NCI-H2196 (cell line): ENCODE measurements around the gene SMAD3.
A peak's percentile ranks its signal among the peaks of the same experiment; 100 is the strongest.

Source experiments
- DNase-seq: peaks from one replicate; lab custom pipeline; 2025; ENCODE audit not compliant: unreplicated experiment; lab: John Stamatoyannopoulos, UW

SMAD3 gene

DNA sequence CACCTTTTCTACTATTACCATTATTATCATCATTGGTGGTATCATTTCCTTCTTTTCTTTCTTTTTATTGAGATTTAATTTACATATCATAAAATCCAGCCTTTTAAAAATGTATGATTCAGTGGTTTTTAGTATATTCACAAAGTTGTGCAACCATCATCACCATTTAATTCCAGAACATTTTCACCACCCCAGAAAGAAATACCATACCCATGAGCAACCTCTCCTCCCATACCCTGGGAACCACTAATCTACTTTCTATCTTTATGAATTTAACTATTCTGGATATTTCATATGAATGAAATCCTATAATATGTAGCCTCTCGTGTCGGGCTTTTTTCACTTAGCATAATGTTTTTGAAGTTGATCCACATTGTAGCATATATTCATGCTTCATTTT lies 159.9 kb downstream of the SMAD3 start:
- no peak for DNase-seq

DNA sequence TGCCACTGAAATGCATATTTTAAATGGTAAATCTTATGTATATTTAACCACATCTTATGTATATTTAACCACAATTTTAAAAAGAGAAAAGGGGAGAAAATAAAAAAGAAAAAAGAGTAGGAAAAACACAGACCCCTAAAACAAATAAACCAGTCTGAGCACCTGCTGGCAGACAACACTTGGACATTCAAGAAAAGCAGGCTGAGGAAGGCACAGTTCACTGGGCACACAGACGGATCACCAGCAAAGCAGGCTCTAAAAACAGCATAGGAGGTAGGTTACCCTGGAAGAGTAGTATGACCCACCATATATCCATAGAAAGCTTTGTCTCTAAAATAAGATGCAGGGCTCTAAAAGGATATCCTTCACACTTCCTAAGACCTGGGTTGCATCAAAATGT lies 162.0 kb downstream of the SMAD3 start:
- no peak for DNase-seq

DNA sequence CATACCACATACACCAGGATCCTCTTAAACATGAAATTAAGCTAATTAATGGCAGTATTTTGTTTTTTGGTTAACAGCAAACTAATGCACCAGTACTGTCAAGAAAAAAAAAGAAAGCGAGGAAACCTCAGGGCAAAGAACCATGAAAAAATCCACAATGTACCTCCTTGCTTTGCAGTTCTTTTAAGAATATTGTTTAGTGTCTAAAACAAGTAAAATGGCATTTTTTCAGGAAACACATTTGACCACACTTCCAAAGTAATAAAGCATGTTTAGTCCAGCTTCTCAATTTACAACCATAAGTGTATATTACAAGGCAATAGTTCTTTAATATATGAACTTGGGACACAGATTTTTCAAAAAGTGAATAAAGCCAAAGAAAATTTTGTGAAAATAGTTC lies 162.4 kb downstream of the SMAD3 start:
- no peak for DNase-seq

DNA sequence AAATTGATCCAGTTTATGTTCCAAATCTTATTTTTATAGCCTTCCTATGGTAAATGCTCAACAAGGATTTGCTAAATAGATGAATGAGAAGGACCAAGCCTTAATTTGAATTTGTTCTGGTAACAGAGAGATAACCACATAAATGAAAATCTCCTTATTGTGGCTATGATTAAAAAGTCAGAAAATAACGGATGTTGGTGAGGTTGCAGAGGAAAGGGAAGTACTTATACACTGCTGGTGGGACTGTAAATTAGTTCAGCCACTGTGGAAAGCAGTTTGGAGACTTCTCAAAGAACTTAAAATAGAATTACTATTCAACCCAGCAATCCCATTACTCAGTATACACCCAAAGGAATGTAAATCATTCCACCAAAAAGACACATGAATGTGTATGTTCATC lies 162.9 kb downstream of the SMAD3 start:
- DNase-seq: no peak

DNA sequence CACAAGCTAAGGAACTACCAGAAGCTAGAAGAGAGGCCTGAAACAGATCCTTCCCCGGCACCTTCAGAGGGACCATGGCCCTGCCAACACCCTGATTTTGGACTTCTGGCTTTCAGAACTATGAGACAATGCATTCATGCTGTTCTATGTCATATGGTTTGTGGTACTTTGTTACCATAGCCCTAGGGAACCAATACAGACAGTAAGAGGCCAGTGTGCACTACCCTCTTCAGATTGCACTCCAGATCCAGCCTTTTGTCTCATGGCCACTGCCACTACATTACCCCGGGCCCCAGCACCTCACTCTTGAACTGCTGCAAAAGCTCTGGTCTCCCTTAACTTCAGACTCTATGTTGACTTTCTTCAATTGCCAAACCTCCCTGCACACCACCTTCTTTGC lies 165.1 kb downstream of the SMAD3 start:
- no peak for DNase-seq

DNA sequence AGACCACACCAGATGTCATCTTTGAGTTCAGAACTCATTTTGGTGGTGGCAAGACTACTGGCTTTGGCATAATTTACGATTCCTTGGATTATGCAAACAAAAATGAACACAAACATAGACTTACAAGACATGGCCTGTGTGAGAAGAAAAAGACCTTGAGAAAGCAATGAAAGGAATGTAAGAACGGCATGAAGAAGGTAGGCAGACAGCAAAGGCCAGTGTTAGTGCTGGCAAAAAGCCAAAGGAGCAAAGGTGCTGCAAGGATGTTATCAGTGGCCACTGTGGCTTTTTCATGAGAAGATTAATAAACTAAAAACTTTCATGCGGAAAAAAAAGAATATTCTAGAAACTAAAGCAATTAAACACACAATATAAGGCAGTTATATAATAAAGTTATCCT lies 167.2 kb downstream of the SMAD3 start:
- DNase-seq: no peak

DNA sequence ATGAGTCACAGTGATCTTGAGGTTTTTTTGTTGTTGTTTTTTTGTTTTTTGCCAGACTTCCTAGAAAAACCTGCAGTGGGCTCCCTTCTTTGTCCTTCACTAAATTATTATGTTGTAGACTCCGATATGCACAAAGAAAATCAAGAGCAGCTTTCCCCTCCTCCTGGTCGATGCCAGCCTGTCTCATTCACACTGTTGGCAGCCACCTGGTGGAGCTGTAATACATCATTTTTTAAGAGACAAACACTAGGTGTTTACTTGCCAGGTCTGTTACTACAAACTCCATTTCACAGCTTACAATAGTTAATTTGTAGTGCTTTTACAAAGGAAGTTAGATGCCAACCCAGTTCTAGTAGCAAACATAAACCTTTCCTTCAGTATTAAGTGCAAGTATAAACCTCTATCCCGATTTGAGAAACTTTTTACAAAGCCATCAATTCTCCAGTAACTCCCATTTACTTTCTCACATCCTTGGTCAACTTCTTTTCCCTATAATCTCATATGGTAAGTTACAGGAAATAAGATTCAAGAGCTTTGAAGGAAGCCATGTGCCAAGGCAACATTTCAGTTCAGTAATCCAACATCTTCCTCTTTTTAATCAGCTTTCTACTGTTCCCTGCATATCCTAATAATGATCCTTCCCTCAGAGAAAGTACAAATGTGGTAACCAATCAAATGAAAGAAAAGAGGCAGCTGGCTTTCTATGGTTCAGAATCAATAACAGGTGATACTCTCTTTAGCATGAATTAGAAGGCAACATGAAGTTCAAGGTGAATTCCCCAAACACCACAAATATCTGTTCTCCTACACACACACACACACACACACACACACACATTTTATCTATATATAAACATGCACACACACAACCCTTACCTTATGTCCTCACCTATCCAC lies 175.1 kb downstream of the SMAD3 start:
- DNase-seq: peak; percentile 32

DNA sequence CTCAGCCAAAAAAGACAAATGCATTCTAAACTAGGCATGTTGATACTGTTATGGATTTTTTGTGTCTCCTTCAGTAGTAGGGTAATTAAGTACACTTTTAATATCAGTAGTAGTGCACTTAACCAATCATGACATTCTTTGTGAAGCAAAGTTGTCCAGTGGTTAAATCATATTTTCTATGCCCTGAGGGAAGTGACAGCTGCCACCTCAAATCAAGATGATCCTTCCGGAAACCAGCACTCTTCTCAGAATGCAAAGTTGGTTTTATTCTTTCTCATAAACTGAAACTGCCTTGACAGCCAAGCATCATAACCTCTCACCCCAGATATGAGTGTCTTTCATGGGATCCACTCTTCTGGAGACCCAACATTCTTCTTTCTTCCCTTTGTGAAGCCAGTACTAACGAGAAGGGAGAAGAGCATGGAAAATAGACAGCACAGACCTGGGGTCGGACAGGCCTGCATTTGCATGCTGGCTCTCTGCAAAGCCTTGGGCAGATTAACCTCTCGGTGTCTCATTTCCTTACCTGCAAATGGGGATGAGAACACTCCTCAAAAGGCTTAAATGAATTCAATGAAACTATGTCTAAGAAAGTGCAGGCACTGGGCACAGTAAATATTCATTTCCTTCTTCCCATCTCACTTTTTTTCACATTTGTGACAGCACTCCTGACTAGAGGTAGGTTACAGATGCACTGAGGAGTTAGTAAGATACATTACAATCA lies 175.9 kb downstream of the SMAD3 start:
- DNase-seq: no peak

DNA sequence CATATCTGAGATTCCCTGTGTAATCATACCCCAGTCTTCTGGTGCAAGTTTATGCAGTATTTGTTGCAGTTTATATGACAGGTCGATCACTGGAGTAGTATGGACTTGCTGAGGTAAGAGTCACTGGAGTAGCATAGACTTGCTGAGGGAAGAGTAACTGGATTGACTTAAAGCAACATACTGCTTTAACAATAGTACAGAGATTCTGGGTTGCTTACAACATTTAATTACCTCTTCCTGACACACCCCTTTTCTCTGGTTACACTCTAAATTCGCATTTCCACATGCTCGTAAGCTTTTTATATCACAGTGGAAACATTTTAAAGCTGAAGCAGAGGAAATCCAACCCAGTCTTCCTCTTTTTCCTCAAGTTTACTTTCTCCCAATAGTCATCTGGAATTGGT lies 177.3 kb downstream of the SMAD3 start:
- no peak for DNase-seq
